Measurements from ENCODE around the gene HIC2. TPM values are rescaled to one million over a fixed set of nuclear protein-coding genes. Genes with fewer than 3 reads are reported as not detected.
"Not testable (repeated sequence)": the region's sequence is repeated elsewhere in the genome, so short reads cannot be mapped to it uniquely, and the experiment has no call there.

HIC2 gene
- total RNA-seq, 1 donor from 2014 or later = 2.7 TPM

DNA sequence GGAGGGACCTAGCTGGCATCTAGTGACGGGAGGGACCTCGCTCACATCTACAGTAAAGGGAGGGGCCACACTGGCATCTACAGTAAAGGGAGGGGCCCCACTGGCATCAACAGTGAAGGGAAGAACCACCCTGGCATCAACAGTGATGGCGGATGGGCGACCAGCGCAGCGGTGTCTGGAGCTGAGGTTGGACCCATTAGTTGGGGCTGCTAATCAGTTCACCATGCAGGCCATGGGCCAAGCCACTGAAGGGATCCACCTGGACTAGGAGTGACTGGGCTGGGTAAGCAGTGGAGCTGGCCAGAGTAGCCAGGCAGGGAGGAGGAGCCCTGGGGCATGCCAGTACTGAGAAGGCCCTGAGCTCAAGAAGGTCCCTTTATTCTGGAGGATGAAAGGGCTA lies 73.4 kb downstream of the HIC2 start:
- DNase-seq (ENCODE audit: low read depth) = not testable (repeated sequence)

DNA sequence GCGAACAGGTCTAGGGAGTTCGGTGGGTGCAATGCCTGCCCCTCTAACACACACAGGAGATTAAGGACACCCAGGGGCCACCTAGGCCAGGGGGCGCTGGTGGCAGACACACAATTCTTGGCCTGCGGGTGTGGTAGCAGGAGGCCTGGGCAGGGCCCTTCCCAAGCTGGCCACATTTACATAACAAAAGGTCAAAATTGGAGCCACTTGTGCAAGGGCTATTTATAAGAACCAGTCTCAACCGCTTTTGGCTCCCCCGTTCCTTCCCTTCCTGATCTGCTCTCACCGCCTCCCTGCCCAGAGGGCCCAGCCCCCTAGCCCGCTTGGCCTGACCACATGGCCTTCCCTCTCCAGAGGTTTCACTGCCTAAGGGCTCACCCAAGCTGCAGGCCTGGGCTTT lies 75.1 kb downstream of the HIC2 start:
- DNase-seq (ENCODE audit: low read depth) = not testable (repeated sequence)

GRCh38 chr22:21493789-21494782 lies 76.9 kb downstream of the HIC2 start:
- DNase-seq (ENCODE audit: low read depth) = not testable (repeated sequence)

- not testable (repeated sequence) for DNase-seq (ENCODE audit: low read depth)
Measured at GRCh38 chr22:21497984-21498383, 80.8 kb downstream of the HIC2 start.

GRCh38 chr22:21498489-21498888 lies 81.3 kb downstream of the HIC2 start:
- not testable (repeated sequence) for DNase-seq (ENCODE audit: low read depth)

- not testable (repeated sequence) for DNase-seq (ENCODE audit: low read depth)
Measured at GRCh38 chr22:21499623-21500506, 82.7 kb downstream of the HIC2 start.

Other genes starting within 250 kb of the HIC2 start
- gene RIMBP3B, start 33.6 kb upstream of the HIC2 start, total RNA-seq = 0.05 TPM in 1 of 2 replicates, not detected in the other
- gene TMEM191C, start 50.0 kb downstream of the HIC2 start, total RNA-seq = 0.17 and 0.35 TPM in 2 replicates
- gene RIMBP3C, start 134.1 kb downstream of the HIC2 start, total RNA-seq = under 0.01 and 0.17 TPM in 2 replicates
- gene UBE2L3, start 150.3 kb downstream of the HIC2 start, total RNA-seq = 34.9 and 38.8 TPM in 2 replicates
- gene YDJC, start 212.7 kb downstream of the HIC2 start, total RNA-seq = 27.4 and 51.6 TPM in 2 replicates
- gene CCDC116, start 215.4 kb downstream of the HIC2 start, total RNA-seq = not detected in 2 replicates
- 17.0 and 43.9 TPM in 2 replicates for gene SDF2L1, start 224.9 kb downstream of the HIC2 start, total RNA-seq
- gene PPIL2, start 248.6 kb downstream of the HIC2 start, total RNA-seq = 10.6 and 24.8 TPM in 2 replicates